ENCODE measurements around the gene SYT1.

DNA sequence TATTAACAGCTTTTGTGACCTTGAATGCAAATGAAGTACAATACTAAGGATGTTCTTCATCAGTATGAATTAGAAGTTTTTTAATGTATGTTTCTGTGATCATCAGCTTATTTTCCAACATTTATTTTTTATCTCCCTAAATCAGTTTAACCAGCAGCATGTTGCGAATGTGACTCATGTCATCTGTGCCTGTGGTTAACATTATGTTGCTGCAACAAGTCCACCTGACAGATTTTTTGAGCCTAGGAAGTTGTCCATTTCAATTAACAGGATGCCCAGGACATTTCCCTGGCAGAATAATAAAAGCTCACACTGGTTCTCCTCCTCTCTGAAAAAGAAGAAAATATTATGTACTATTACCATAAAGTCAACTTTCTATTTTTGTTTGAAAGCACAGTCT, 155.5 kb downstream of the SYT1 start:
- TF ChIP-seq EZH2 (IDR thresholded peaks at IDR 0.05) = no peak
- TF ChIP-seq POLR2AphosphoS5 (IDR thresholded peaks at IDR 0.05; ENCODE audit: borderline replicate concordance, low read depth, low read length) = no peak
- no peak for TF ChIP-seq FOXP2 (optimal IDR thresholded peaks at IDR 0.05; ENCODE audit: control extremely low read depth, extremely low read length, insufficient read depth)
